Motor neuron (in vitro differentiated cells): ENCODE data around the gene ABCC9. TPM values are rescaled to one million over a fixed set of nuclear protein-coding genes. Genes with fewer than 3 reads are reported as not detected.
A peak's percentile ranks its signal among the peaks of the same experiment; 100 is the strongest.

Experiments used
- ATAC-seq, 8 experiments: fragments of 200-7000 bp; cut with Tn5 transposase; replicated peaks in 6 of 8; 2 replicates each; pipeline ENCODE4 v1.8.0; 2021; ENCODE audit warnings: mild to moderate bottlenecking in 8 of 8, moderate library complexity in 8 of 8
- H3K27ac ChIP-seq, 2 donors: fragments of 250-450 bp; sonication (Bioruptor Pico); 2 replicates each; pipeline ENCODE4 v1.9.0; 2021; ENCODE audit warnings: antibody characterized with exemption in 2 of 2, mild to moderate bottlenecking in 2 of 2, moderate library complexity in 1 of 2
- H3K4me1 ChIP-seq, 2 donors: fragments of 250-450 bp; sonication (Bioruptor Pico); replicated peaks in 1 of 2; 2 replicates each; pipeline ENCODE4 v1.6.1; 2021; ENCODE audit warnings: antibody characterized with exemption in 2 of 2, mild to moderate bottlenecking in 2 of 2, moderate library complexity in 1 of 2
- H3K4me3 ChIP-seq, 5 donors: fragments of 250-450 bp; sonication (Bioruptor Pico); 2 replicates each; pipeline ENCODE4 v1.9.0; 2021; ENCODE audit warnings: antibody characterized with exemption in 5 of 5, mild to moderate bottlenecking in 5 of 5, moderate library complexity in 4 of 5
- WGBS, 10 experiments: fragments of 450-650 bp; shearing (Covaris generic); methylation state at CpG; one replicate each; pipeline ENCODE4 v1.0.0; 2022; 5-methylcytosine and 5-hydroxymethylcytosine counted together
- in situ Hi-C, 9 experiments: fragments of 400-800 bp; cut with MboI; loops; one replicate each; pipeline ENCODE4 v1.15.0; 2021; ENCODE audit warnings: low sequenced_read_pairs in 9 of 9, low pct_unique_long_range_greater_than_20kb in 2 of 9; ENCODE audit not compliant: unreplicated experiment in 9 of 9
- total RNA-seq, 8 experiments: library from RNA; unstranded; fragments of 300-600 nt; gene quantifications; 2 replicates each; pipeline versions ENCODE4 v1.2.3 to v1.2.4, GENCODE V29; 2022

ABCC9 gene
- total RNA-seq, 8 experiments from 2014 or later, result 0.04 to 6.6 (median 0.36) TPM

DNA sequence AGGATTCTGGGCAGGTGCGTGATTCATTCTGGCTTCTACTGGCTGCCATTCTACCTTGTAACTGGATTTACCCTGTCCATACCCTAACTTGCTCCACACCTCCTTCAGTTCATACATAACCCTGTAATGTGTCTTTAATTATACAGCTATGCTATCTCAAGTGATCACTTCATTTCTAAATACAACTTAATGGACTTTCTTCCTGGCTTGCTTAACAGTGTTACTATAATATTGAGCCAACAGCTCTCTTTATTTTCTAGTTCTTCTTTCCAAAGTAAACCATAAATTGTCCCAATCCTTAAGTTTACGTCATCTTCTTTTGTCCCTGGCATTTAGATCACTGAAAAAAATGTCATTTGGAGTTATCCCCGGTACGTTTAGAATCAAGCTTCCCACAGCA, 90.8 kb downstream of the ABCC9 start:
- ATAC-seq, result no peak
- no peak overlapping the region for H3K27ac ChIP-seq
- 7 to 100% (median 67%) methylated on average over 1 to 4 of the region's 4 CpGs for WGBS, 10 experiments
- no peaks in the 10 kb centered on the region for H3K4me1 ChIP-seq
- H3K4me3 ChIP-seq, result no peak overlapping the region
- in situ Hi-C loops, result no loop called here

DNA sequence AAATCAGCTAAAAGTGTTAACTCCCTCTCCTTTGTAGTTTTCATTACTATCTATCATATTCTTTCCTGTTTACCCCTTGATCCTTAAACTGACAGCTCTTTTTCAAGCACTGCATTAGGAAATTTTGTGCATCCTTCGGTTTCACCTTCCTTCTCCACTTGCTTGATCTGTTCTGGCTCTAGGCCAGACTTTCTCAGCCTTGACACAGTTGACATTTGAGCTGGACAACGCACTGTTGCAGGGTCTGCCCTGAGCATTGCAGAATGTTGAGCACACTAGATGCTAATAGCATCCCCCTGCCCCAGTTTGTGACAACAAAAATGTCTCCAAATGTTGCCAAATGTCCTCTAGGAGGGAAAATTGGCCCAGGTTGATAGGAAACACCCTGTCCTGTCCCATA, 91.3 kb downstream of the ABCC9 start:
- H3K4me3 ChIP-seq, result no peak overlapping the region
- H3K27ac ChIP-seq, result no peak overlapping the region
- ATAC-seq, result no peak
- WGBS, 10 experiments, result 0 to 89% (median 72%) methylated on average over 1 to 2 of the region's 2 CpGs; no CpG with 5 or more reads in 1 of the 10 experiments
- in situ Hi-C loops, result no loop called here
- no peaks in the 10 kb centered on the region for H3K4me1 ChIP-seq

DNA sequence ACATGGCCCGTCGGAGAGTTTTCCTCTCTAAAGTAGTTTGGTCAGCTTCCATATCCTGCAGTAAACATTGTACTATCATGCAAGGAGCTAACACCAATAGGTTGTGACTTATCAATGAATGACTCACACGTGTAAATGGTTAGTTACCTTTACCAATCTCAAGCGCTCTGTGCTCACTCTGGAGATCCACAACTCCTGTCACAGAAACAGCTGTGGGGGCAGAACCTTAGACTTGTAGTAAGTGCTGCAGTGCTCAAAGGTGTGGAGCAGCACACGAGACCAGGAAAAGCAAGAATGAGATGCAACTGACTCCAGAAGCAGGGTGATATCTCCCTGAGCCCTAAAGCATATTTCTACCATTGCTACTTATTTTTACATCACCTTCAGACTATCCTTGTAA, 93.0 kb downstream of the ABCC9 start:
- no peak for ATAC-seq
- no peak overlapping the region for H3K27ac ChIP-seq
- no peak overlapping the region for H3K4me3 ChIP-seq
- whole genome bisulfite sequencing, 10 experiments, result 39 to 100% (median 91%) methylated on average over 2 to 5 of the region's 5 CpGs; no CpG with 5 or more reads in 2 of the 10 experiments
- in situ Hi-C loops, result no loop called here
- no peaks in the 10 kb centered on the region for H3K4me1 ChIP-seq

DNA sequence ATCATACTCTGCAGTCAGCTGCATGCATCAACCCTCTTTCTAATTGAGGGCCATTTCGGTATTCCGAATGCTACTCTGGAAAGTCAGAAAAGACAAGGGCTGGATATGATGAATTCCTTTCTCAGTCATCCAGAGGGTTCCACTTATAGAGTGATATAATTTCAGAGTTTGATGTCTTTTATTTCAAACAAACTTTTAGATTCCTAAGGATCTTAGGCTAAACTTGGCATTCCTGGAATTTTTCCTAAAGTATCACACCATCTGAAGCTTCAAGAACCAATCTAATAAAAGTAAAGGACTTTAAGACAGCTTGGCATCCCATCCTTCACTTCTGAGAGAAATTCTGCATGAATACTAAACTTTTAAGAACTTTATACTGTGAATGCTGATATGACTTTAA, 97.4 kb downstream of the ABCC9 start:
- no peak for ATAC-seq
- in situ Hi-C loops, result no loop called here
- no peaks in the 10 kb centered on the region for H3K4me1 ChIP-seq
- H3K27ac ChIP-seq, result no peak overlapping the region
- 72 to 100% (median 95%) methylated on average over 1 to 2 of the region's 2 CpGs; no CpG with 5 or more reads in 2 of the 10 experiments for WGBS, 10 experiments
- no peak overlapping the region for H3K4me3 ChIP-seq

DNA sequence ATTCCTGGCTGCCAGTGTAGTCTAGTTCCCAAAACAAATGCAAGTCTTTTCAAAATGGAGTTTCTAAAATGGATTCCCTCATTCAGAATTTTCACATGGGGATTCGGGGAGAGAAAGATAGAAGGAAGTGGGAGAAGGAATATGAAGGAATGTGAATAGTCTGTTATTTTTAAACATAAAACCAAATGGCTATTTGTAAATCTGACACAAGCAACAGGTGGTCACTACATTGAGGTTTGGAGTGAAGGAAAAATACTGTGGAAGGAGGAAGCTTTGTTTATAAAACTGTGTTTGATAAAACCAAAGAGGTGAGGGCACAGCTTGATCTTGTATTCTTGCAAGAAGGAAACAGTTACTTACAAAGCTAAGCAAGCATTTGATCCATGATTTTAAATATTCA, 101.5 kb downstream of the ABCC9 start:
- no peak overlapping the region for H3K27ac ChIP-seq
- H3K4me1 ChIP-seq, result no peaks in the 10 kb centered on the region
- ATAC-seq, result no peak
- in situ Hi-C loops, result no loop called here
- WGBS, 10 experiments, result 0 to 100% (median 63%) methylated on average over 1 of the region's 1 CpG; no CpG with 5 or more reads in 1 of the 10 experiments
- H3K4me3 ChIP-seq, result no peak overlapping the region

DNA sequence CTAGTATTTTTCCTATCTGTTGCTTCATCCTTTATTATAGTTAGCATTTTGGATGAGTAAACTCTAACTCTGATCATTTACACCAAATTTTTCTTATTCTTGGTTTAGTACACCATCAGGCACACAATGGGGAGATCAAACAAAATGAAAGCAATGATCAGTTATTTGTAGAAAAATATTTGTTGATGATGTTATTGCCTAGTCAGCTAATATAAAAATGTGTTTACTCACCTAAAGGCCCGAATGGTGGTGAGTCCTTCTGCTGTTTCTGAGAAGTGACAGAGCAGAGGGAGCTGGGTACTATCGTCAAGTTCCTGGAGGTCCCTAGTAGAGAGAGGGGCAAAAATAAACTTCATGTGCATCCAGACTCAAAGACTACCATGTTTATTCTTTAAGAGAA, 103.4 kb downstream of the ABCC9 start:
- H3K27ac ChIP-seq, result no peak overlapping the region
- ATAC-seq, result no peak
- no peak overlapping the region for H3K4me3 ChIP-seq
- WGBS, 10 experiments, result 31 to 100% (median 89%) methylated on average over 1 to 2 of the region's 2 CpGs; no CpG with 5 or more reads in 3 of the 10 experiments
- in situ Hi-C loops, result no loop called here
- H3K4me1 ChIP-seq, result no peaks in the 10 kb centered on the region

DNA sequence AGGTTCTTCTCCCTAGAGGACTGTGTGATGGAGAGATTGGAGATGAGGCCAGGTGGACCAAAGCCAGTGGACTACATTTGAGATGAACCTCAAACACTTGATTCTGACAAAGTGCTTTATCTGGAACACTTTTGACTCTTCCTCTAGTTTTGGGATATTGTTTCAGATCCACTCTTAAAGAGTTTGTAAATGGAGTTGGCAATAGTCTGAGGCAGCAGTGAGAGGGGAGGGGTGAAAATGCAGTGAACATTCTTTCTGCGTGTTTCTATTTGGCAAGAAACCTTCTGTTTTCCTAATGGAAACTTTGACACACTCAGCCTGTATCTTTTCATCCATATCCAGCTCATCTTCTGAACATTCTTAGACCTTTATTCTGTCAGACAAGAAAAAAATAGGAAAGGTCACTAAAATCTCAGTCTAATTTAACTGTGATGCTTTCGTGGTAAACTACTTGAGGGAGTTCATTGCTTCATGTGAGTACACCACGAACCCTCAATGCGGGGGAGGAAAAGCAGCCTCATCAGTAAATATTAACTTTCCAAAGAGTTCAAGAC, 109.4 kb downstream of the ABCC9 start:
- WGBS, 10 experiments, result 0 to 94% (median 69%) methylated on average over 1 to 4 of the region's 4 CpGs; no CpG with 5 or more reads in 1 of the 10 experiments

DNA sequence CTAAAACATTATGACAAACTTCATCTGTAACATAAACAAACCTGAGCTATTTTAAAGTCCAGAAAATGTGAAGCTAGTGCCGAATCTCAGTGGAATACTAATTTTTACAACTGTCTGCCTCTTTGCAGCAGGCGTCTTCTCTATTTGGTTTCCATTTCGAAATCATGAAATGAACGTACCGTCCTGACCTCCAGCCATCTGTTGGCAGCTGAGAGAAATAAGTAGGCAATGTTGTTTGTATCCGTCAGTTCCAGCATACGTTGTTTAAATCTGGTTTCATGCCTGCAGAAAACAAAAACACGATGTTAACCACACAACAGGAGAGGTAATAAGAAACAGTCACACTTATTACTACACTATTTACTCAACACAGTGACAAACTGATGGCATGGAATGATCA, 112.4 kb downstream of the ABCC9 start:
- in situ Hi-C loops, result no loop called here
- Histone ChIP-seq H3K4me3 (no peak overlapping the region), H3K27ac (no peak overlapping the region), H3K4me1 (no peaks in the 10 kb centered on the region)
- no peak for ATAC-seq
- 0 to 100% (median 88%) methylated on average over 1 to 7 of the region's 8 CpGs; no CpG with 5 or more reads in 1 of the 10 experiments for WGBS, 10 experiments

More for the DNA sequence above, 109.4 kb downstream of the ABCC9 start:
- in situ Hi-C loops, result no loop called here
- Histone ChIP-seq H3K4me3 (no peak overlapping the region), H3K27ac (no peak overlapping the region), H3K4me1 (no peaks in the 10 kb centered on the region)
- ATAC-seq, result peak in 1 of 8 experiments; percentile 14

DNA sequence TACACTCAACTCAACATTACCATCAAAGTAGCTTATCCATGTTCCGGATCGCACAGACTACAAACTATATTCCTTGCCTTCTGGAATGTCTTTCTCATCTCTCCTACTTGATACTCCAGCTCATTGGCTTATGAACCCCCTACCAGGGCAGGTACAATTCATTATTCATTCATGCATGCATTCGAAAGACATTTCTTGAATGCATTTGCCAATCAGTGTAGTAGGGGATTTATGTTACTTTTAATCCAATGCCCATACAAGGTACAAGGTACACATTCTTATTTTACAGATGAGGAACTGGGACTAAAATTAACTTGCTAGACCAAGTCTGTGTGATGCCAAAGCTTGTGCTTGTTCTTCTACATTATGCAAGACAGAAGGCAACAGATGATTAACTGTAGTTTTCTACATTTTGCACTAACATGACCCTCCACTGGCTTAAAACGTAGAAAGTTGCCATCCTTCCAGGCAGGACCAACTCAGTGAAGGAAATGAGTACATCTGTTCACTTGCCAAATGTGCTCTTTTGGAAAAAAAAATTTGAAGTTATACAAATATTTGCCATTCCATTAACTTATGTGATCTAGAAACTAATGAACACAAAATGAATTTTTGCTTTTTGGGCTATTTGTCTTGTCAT, 113.0 kb downstream of the ABCC9 start:
- 20 to 98% (median 92%) methylated on average over 1 to 4 of the region's 4 CpGs for WGBS, 10 experiments
- H3K4me3 ChIP-seq, result no peak overlapping the region
- H3K27ac ChIP-seq, result no peak overlapping the region
- in situ Hi-C loops, result no loop called here
- ATAC-seq, result no peak
- no peaks in the 10 kb centered on the region for H3K4me1 ChIP-seq

DNA sequence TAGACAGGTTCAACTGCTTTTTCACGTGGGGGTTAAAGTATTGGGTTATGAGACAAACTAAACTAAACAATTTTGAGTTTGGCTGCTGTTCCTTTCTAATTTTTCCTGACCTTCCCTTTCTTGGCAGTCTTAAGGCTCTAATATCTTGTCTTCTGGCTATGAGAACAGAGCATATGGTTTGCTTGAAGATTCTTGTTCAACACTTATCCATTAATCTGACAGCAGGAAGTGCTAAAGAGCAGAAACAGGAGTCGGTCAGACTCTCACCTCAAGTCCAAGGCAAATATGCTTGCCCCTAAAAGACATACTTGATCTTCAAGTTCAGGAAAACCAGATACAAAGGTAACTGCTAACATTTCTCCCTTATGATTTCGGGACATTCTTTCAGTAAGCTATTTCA, 114.1 kb downstream of the ABCC9 start:
- Histone ChIP-seq H3K27ac (no peak overlapping the region), H3K4me3 (no peak overlapping the region), H3K4me1 (no peaks in the 10 kb centered on the region)
- WGBS, 10 experiments, result 0 to 100% (median 56%) methylated on average over 1 to 3 of the region's 3 CpGs; no CpG with 5 or more reads in 1 of the 10 experiments
- in situ Hi-C loops, result no loop called here
- ATAC-seq, result no peak

DNA sequence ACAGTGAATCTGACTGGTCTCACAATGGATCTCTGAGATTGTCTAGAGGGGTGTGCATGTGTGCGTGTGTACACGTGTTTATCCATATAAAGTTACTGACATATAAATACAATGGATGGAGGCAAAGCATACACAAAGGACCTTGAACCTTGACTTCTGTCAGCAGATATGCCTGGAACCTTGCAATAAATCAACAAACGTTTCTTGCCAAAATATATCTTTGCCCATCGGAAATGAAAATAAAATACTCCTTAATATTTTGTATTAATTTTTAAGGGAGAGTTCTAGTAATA, 114.7 kb downstream of the ABCC9 start:
- H3K4me1 ChIP-seq, result no peaks in the 10 kb centered on the region
- no peak for ATAC-seq
- H3K27ac ChIP-seq, result no peak overlapping the region
- in situ Hi-C loops, result no loop called here
- no peak overlapping the region for H3K4me3 ChIP-seq
- 0 to 100% (median 80%) methylated on average over 1 to 4 of the region's 4 CpGs; no CpG with 5 or more reads in 1 of the 10 experiments for WGBS, 10 experiments

DNA sequence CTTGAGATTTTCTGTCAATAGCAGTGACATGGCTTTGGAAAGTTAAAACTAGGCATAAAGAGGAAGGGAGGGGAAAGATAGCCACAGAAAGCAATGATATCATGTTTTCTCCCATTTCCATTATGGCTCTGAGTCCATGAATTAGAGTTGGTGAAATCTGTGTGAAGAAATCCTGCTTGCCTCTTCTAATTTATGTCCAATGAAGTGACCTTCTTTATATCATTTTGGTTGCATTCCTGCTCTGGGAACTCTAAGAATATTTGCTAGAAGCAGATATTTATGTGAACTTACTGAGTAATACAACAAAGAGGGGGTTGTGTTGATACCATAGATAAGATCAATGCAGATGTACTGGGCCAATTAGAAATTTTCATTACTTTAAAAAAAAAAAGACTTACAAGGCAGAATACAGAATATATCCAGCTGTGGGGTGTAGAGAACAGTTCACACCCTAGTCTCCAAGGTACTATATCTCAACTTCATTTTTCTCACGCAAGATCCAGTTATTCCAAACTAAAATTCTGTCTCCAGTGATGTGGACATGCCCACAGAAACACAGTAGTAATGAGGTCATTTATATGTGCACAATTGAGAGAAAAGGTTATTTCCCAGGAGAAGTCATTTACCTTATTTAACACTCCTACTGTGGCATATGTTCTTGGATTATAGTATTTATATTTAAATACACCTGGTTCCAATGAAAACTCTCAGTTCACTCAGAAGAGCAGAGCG, 115.2 kb downstream of the ABCC9 start:
- no peak for ATAC-seq

DNA sequence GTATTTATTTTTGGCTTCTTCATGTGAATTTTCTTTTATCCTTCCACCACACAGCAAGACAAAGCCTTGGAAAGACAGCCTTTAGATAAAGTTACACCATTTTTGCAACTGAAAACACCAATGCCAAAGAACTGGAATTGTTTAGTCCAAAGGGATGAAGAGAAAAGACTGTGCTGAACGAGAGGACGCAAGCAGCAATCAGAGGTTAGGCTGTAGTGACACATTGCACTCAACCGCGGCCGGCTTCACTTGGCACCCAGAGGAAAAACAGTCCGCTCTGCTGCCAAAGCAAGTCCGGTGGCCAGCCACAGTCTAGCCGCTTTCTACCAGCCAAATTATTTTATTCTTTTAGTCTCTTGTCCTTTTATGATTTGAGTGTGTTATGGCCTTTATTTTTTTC, 117.6 kb downstream of the ABCC9 start:
- H3K4me1 ChIP-seq, result no peaks in the 10 kb centered on the region
- no peak overlapping the region for H3K27ac ChIP-seq
- no peak for ATAC-seq
- in situ Hi-C loops, result no loop called here
- 28 to 95% (median 75%) methylated on average over 2 to 8 of the region's 8 CpGs; no CpG with 5 or more reads in 1 of the 10 experiments for WGBS, 10 experiments
- H3K4me3 ChIP-seq, result no peak overlapping the region

More for the DNA sequence above, 115.2 kb downstream of the ABCC9 start:
- Histone ChIP-seq H3K4me1 (no peaks in the 10 kb centered on the region), H3K27ac (no peak overlapping the region), H3K4me3 (no peak overlapping the region)
- in situ Hi-C loops, result no loop called here
- 14 to 100% (median 76%) methylated on average over 1 to 2 of the region's 2 CpGs; no CpG with 5 or more reads in 2 of the 10 experiments for WGBS, 10 experiments
